ENCODE results near the gene PCDH9. TPM values are rescaled to one million over a fixed set of nuclear protein-coding genes. Genes with fewer than 3 reads are reported as not detected.

Gene PCDH9
- total RNA-seq, 1 experiment from 2014 or later, result 4.2 TPM

- no peak for DNase-seq (ENCODE audit: low read depth, low spot score)
- intact Hi-C loops (cut with micrococcal nuclease; ENCODE audit: unreplicated experiment), result no loop called here
Measured at GRCh38 chr13:66532146-66532545, 698.0 kb downstream of the PCDH9 start.

GRCh38 chr13:66530686-66531085, 699.5 kb downstream of the PCDH9 start:
- intact Hi-C loops (cut with micrococcal nuclease; ENCODE audit: unreplicated experiment) (no loop called here), in situ Hi-C loops (cut with HindIII; ENCODE audit: low pct_unique_long_range_greater_than_20kb, low sequenced_read_pairs) (no loop called here)
- no peak for ATAC-seq
- Histone ChIP-seq H3K27me3 (ENCODE audit: control insufficient read depth, insufficient read depth, low read length) (no peaks in the 10 kb centered on the region), H3K9me3 (ENCODE audit: control insufficient read depth, insufficient read depth, low read depth, low read length) (no peaks in the 10 kb centered on the region), H3K4me3 (ENCODE audit: low read depth in 2 of 2, low read length in 2 of 2) (no peak overlapping the region), H3K27ac (ENCODE audit: low read length) (no peak overlapping the region), H3K36me3 (ENCODE audit: control insufficient read depth, insufficient read depth, low read length) (no peaks in the 10 kb centered on the region), H3K4me1 (ENCODE audit: control insufficient read depth, insufficient read depth, low read length) (no peaks in the 10 kb centered on the region)
- CTCF ChIA-PET, result no interaction called here
- POLR2A ChIA-PET, result interaction anchor here (0.7 kb wide), 1 partner anchor 9 kb away, joined by 3 read pairs; no protein-coding TSS in a partner anchor
- TF ChIP-seq TCF7L2 (IDR thresholded peaks at IDR 0.05; ENCODE audit: low read depth, low read length) (no peak), SIN3A (IDR thresholded peaks at IDR 0.05; ENCODE audit: borderline replicate concordance, insufficient read depth, low read depth, low read length) (no peak), REST (IDR thresholded peaks at IDR 0.05; ENCODE audit: insufficient read depth in 1 of 2, low read depth in 2 of 2, low read length in 1 of 2) (no peak), POLR2AphosphoS5 (IDR thresholded peaks at IDR 0.05; ENCODE audit: low read depth, low read length) (no peak), CTCF (IDR thresholded peaks at IDR 0.05) (no peak)
- BruUV-seq (replicated peaks), result no TSS peak
- DNase-seq (ENCODE audit: low read depth, low spot score), result no peak

More at GRCh38 chr13:66532146-66532545, 698.0 kb downstream of the PCDH9 start:
- Histone ChIP-seq H3K36me3 (ENCODE audit: control insufficient read depth, insufficient read depth, low read length) (no peaks in the 10 kb centered on the region), H3K4me3 (ENCODE audit: low read depth in 2 of 2, low read length in 2 of 2) (no peak overlapping the region), H3K9me3 (ENCODE audit: control insufficient read depth, insufficient read depth, low read depth, low read length) (no peaks in the 10 kb centered on the region), H3K27ac (ENCODE audit: low read length) (no peak overlapping the region), H3K27me3 (ENCODE audit: control insufficient read depth, insufficient read depth, low read length) (no peaks in the 10 kb centered on the region), H3K4me1 (ENCODE audit: control insufficient read depth, insufficient read depth, low read length) (no peaks in the 10 kb centered on the region)
- TF ChIP-seq POLR2AphosphoS5 (IDR thresholded peaks at IDR 0.05; ENCODE audit: low read depth, low read length) (no peak), SIN3A (IDR thresholded peaks at IDR 0.05; ENCODE audit: borderline replicate concordance, insufficient read depth, low read depth, low read length) (no peak), TCF7L2 (IDR thresholded peaks at IDR 0.05; ENCODE audit: low read depth, low read length) (no peak), REST (IDR thresholded peaks at IDR 0.05; ENCODE audit: insufficient read depth in 1 of 2, low read depth in 2 of 2, low read length in 1 of 2) (no peak), CTCF (IDR thresholded peaks at IDR 0.05) (no peak)
- BruUV-seq (replicated peaks), result no TSS peak
- ATAC-seq, result no peak
- POLR2A ChIA-PET, result no interaction called here
- CTCF ChIA-PET, result no interaction called here
- in situ Hi-C loops (cut with HindIII; ENCODE audit: low pct_unique_long_range_greater_than_20kb, low sequenced_read_pairs), result no loop called here
